GM21367 (cell line): ENCODE data around the gene HHLA2.

Experiments used
- ATAC-seq: cut with Tn5 transposase; IDR thresholded peaks from one replicate; pipeline ENCODE4 v1.9.1; 2021; ENCODE audit not compliant: unreplicated experiment

The HHLA2 gene

DNA sequence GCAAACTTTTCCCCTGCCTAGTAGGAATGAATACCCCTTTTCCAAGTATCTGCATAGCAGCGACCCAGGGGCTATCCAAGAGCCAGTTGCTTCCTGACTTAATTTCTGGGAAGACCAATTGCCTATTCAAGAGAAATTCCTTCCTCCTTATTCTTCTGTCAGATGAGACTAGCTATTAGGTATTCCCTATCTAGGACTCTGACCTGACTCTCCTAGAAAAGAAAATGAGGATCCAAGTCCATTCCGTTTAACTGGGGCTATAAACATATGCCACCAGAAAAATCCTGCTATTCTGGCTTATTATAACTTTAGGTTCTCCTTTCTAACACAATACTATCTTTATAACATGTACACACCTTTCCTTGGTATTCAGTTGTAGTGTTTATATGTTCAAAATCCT is 1.7 kb downstream of the HHLA2 start:
- ATAC-seq = no peak

DNA sequence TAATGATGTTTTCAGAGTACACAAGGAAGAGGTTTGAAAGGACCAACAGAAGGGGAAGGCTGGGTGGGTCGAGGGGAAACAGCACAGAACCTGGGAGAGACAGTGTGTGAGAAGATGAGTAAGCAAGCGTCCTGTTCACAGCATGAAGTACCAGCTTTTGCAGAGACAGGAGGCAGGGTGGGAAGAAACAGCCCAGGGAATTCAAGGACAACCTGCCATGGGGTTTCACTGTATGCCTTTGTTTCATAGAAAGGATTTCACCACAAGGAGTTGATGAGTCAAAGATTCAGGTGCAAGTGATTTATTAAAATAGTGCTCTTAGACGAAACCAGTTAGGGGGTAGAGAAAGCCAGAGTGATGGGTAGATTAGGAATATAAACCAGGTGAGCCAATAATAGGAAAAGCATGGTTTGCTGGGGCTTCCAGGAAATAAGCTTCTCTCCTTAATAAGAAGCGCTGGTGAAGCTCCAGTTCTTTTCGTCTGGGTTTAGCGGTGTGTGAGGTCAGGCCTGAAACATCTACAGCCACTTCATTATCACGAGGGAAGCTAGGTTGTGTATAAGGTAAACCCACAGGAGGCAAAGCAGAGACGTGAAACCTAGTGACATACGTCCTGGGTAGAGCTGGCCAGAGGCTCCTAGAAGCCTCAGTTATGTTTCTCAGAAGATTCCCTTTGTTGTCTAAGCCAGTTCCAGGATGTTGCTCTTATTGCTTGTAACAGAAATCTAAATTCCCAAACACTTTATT is 3.9 kb downstream of the HHLA2 start:
- ATAC-seq = no peak

- peak; percentile 64 for ATAC-seq
These were observed 5.5 kb downstream of the HHLA2 start for GRCh38 chr3:108301695-108302404.

- no peak for ATAC-seq
These were observed 6.2 kb downstream of the HHLA2 start for GRCh38 chr3:108302570-108302969.

GRCh38 chr3:108305484-108306172 is 9.3 kb downstream of the HHLA2 start:
- no peak for ATAC-seq

GRCh38 chr3:108311797-108312196 is 15.4 kb downstream of the HHLA2 start:
- ATAC-seq = no peak

GRCh38 chr3:108312656-108313055 is 16.3 kb downstream of the HHLA2 start:
- no peak for ATAC-seq

DNA sequence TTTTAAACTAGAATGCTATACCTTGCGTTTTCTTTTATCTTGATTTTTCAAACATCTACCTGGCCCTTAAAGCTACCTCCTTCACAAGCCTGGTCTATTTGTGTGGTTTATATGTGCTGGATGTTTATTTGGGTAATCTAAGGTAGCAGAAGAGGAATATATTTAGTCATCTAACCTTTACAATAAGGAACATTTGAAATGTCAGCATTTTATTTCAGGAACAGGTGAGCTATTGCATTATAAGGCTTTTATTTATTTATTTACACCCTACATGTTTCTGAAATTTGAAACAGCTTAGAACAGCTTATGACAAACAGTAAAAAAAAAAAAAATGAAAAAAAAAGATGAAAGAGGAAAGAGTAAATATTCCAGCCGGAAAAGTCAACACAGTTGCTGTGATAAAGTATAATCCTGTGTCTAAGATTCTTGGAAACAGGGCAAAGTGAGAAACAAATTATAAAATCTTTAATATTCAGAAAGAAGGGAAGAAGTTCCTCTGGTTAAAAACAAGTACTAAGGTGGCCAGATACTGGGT is 19.5 kb downstream of the HHLA2 start:
- ATAC-seq = no peak

DNA sequence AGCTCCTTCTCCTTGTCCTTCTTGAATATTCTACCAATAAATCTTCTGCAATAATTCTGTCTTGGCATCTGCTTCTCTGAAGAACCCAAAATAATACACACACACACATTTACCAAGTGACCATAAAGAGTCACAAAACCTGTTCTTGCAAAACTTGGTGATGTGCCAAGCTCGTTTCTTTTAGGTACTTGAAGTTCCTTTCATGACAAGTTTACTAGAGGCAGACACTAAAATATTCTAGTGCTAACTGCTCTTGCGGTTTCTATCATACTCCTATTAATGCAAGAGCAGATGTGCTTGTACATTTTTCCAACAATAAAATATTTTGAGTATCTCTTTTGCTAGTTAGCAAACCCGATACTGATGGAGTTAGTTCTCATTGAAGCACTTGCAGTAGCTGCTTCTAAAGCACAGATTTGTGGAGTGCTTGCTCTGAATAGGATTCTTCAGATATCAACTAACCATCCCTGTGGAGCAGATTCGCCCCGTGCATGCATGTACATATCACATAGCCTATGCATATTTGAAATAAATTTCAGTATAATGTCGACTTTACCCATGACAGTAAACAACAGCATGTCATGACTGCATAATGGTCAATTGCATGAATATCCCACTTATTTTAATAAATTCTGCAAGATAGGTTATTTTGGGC is 23.2 kb downstream of the HHLA2 start:
- ATAC-seq = no peak

GRCh38 chr3:108320746-108321350 is 24.5 kb downstream of the HHLA2 start:
- no peak for ATAC-seq

GRCh38 chr3:108322352-108322751 is 26.0 kb downstream of the HHLA2 start:
- no peak for ATAC-seq

- no peak for ATAC-seq
These were observed 27.8 kb downstream of the HHLA2 start for GRCh38 chr3:108324177-108324576.

DNA sequence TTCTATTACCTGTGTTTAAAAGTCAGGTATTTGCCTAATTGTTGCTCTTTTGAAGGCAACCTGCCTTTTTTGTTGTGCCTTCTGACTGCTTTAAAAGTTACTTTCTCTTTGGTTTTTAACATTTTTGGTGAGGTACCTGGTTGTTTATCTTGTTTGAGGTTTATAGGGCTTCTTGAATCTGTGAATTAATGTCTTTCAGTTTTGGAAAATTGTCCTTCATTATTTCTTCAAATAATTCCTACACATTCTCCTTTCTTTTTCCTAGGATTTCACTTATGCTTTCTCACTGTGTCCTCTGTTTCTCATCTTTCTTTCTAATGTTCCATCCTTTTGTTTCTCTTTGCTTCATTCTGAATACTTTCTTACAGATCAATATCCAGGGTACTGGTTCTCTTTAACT is 30.8 kb downstream of the HHLA2 start:
- no peak for ATAC-seq

DNA sequence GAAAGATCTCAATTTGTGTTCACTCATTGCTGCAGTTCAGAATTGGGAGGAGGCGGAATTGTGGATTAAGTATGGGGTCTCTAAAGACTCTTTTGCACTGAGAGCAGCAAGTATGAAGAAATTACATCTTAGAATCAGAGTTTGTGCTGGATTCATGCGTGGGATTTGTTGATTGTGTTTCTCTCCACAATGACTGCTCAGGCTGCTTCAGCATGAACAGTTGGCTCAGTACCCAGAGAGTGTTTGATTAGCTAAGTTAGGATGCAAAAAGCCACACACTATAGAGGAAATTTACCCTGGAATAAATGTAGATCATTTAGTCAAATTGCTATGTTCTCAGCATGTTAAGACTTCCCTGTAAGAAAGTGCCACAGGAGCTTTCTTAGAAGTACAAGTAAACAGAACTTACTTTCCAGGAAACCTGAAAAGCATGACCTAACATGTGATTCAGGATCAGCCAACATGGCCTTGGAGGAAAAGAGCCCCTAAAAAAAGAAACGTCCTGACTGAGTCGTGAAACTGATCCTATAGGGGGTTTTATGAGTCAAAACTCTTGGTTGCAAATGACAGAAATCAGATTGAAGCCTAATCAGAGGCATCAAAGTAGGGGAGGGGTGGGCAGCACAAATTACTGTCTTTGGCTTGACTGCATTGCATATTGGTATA is 32.6 kb downstream of the HHLA2 start:
- ATAC-seq = no peak

- no peak for ATAC-seq
These were observed 33.2 kb downstream of the HHLA2 start for GRCh38 chr3:108329508-108329907.

DNA sequence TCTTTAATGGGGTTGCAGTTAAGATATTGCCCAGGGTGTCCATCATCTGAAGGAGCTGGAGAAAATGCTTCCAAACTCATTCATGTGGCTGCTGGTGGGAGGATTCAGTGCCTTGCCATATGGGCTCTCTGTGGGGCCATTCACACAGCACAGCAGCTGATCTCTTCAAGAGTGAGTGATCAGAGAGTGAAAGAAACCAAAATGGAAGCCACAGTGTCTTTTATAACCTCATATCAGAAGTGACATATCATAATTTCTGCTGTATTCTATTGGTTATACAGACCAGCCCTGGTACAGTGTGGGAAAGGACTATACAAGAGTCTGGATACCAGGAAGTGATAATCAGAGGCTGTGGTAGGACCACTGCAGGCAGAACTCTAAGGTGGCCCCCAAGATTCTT is 33.6 kb downstream of the HHLA2 start:
- ATAC-seq = no peak

GRCh38 chr3:108331792-108332191 is 35.4 kb downstream of the HHLA2 start:
- ATAC-seq = no peak

DNA sequence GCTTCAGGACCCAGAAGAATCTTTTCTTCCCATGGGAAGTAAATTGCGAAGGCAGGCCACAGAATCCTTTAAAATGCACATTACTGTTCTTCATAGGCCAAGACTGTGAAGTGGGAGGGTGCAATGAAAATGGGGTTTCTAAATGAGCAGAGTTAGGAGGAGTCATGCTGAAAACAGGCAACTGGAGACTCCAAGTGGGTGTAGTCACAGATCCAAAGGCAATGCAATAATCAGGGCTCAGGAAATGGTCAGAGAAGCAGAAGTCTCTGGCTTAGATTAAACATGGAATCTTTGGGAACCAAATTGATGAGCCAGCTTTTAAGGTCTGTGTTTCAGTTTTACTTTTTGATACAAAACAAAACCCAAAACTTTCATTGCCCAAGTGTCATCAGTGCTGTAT is 37.6 kb downstream of the HHLA2 start:
- ATAC-seq = no peak

DNA sequence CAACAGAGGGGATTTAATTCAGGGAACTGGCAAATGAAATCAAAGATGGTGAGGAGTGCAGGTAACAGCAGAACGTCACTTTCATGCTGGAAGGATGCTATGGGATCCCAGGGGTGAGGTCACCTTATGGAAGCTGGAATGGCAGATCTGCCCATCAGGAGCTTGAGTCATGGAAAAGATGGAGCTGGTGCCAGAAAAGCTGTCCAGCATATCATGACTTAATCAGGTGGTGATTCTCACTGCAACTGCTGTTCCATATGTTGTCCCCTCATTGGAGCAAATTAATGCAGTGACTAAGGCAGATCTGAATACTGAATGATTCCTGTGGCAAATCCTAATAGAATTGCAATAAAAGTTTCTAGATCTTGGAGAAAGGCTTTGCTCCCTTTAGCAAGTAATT is 38.4 kb downstream of the HHLA2 start:
- no peak for ATAC-seq

DNA sequence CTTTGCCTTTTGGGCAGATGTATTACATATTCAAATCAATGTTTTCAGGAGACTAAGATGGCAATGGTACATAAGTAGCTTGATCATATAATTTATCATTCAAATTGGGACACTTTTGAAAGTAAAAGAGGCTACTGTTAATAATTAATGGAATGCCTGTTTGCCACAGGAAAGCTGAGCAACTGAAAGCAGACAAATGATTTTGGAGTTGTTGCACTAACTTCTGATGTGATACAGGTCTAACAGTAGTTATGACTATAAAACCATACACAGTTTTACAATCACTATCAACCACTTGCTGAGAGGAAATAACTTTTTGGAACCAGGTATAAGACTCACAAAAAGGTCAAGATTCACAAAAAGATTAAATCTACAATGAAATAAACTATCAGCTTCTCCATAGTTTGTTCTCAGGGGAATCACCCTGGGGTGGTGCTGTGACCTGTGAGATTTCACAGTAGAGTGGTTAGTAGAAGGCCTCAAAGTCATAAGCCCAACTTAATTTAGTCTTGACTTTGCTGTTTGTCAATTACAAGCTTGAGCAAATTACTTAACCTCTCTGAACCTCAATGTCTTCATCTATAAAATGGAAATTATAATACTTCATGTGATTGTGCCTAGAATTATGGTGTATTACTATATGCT is 42.7 kb downstream of the HHLA2 start:
- ATAC-seq = no peak
